ENCODE results near the gene OR52E4. TPM values are rescaled to one million over a fixed set of nuclear protein-coding genes. Genes with fewer than 3 reads are reported as not detected.

OR52E4 gene
- total RNA-seq, 1 donor from 2014 or later: not detected

DNA sequence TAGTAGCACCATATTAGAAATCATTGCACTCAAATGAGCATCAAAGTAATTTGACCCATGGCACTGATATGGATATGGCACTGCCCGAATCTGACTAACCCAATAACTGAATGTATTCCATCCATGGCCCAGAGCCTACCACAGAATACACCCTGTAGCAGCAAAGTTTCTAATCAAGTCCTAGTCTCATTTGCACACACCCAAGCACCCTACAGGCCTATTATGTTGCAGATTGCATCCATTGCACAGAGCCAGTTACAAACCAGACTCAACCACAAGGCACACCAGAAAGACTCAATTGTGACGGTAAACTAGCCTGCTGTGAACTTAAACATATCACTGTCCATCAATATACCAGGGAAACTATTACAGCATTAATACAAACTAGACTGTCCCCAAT lies 19.1 kb downstream of the OR52E4 start:
- DNase-seq: no peak
- Histone ChIP-seq H3K27ac (no peak overlapping the region), H3K4me1 (no peaks in the 10 kb centered on the region), H3K36me3 (no peaks in the 10 kb centered on the region), H3K4me3 (no peak overlapping the region), H3K9me3 (no peaks in the 10 kb centered on the region), H3K27me3 (ENCODE audit: low read depth) (no peaks in the 10 kb centered on the region)
- no peak for ATAC-seq
- intact Hi-C loops (cut with DNase I): no loop called here
- TF ChIP-seq, protein P1, sequence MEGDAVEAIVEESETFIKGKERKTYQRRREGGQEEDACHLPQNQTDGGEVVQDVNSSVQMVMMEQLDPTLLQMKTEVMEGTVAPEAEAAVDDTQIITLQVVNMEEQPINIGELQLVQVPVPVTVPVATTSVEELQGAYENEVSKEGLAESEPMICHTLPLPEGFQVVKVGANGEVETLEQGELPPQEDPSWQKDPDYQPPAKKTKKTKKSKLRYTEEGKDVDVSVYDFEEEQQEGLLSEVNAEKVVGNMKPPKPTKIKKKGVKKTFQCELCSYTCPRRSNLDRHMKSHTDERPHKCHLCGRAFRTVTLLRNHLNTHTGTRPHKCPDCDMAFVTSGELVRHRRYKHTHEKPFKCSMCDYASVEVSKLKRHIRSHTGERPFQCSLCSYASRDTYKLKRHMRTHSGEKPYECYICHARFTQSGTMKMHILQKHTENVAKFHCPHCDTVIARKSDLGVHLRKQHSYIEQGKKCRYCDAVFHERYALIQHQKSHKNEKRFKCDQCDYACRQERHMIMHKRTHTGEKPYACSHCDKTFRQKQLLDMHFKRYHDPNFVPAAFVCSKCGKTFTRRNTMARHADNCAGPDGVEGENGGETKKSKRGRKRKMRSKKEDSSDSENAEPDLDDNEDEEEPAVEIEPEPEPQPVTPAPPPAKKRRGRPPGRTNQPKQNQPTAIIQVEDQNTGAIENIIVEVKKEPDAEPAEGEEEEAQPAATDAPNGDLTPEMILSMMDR (IDR thresholded peaks at IDR 0.05): no peak

DNA sequence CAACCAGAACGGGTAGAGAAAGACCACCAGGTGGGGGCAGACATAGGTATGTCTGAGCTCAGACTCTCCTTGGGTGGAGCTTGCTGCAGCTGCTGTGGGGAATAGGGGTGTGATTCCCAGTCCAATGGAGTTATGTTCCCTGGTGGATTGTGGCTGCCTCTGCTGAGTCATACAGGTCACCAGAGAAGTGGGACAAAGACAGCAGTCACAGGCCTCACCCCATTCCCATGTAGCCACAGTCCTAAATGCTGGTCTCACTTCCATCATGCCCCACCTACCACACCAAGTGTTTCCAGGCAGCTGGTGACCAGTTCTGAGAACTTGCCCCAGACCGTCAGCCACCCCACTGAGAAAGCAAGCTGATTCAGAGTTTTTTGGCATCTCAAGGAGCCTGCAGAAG lies 30.1 kb downstream of the OR52E4 start:
- H3K4me3 ChIP-seq: no peak overlapping the region
- no peaks in the 10 kb centered on the region for H3K36me3 ChIP-seq
- no peaks in the 10 kb centered on the region for H3K9me3 ChIP-seq
- no peaks in the 10 kb centered on the region for H3K4me1 ChIP-seq
- TF ChIP-seq, protein P1 (IDR thresholded peaks at IDR 0.05): no peak
- no peaks in the 10 kb centered on the region for H3K27me3 ChIP-seq (ENCODE audit: low read depth)
- intact Hi-C loops (cut with DNase I): no loop called here
- ATAC-seq: no peak
- no peak for DNase-seq
- no peak overlapping the region for H3K27ac ChIP-seq

DNA sequence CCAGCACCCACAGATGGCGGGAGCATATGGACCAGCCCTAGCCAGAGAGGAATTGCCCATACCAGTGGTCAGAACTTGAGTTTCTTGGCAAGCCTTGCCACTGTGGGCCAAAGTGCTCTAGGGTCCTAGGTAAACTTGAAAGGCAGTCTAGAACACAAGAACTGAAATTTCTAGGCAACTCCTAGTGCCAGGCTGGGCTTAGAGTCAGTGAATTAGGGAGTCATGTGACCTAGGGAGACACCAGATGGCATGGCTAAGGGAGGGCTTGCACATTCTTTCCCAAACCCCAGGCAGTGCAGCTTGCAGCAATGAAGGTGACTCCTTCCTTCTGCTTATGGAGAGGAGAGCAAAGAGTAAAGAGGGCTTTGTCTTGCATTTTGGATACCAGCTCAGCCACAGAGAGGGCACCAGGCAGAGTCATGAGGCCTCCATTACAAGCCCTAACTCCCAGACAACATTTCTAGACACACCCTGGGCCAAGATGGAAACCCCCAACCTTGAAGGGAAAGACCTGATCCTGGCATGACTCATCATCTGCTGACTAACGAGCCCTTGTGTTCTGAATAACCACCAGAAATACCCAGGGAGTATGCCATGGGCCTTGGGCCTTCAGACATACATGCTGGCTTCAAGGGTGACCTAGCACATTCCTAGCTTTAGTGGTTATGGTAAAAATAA lies 42.5 kb downstream of the OR52E4 start:
- Histone ChIP-seq H3K4me3 (no peak overlapping the region), H3K27me3 (ENCODE audit: low read depth) (no peaks in the 10 kb centered on the region), H3K36me3 (no peaks in the 10 kb centered on the region), H3K27ac (no peak overlapping the region), H3K4me1 (no peaks in the 10 kb centered on the region), H3K9me3 (no peaks in the 10 kb centered on the region)
- TF ChIP-seq, protein P1 (IDR thresholded peaks at IDR 0.05): no peak
- ATAC-seq (no peak), DNase-seq (no peak)
- intact Hi-C loops (cut with DNase I): no loop called here

DNA sequence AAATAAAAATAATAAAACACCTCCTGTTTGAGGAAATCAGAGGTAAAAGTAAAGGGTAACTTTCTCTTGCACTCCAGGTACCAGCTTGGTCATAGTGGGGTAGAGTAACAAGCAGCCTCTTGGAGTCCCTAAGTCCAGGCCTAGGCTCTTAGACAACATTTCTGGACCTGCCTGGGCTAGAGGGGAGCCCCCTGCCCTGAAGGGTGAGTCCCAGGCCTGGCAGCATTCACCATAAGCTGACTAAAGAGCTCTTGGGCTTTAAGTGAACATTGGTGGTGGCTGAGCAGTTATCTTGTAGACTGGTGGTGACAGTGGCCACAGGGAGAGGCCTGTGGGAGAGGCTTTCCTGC lies 43.0 kb downstream of the OR52E4 start:
- no peak overlapping the region for H3K4me3 ChIP-seq
- DNase-seq: no peak
- H3K36me3 ChIP-seq: no peaks in the 10 kb centered on the region
- no peak overlapping the region for H3K27ac ChIP-seq
- H3K9me3 ChIP-seq: no peaks in the 10 kb centered on the region
- no peak for ATAC-seq
- TF ChIP-seq, protein P1 (IDR thresholded peaks at IDR 0.05): no peak
- intact Hi-C loops (cut with DNase I): no loop called here
- no peaks in the 10 kb centered on the region for H3K4me1 ChIP-seq
- H3K27me3 ChIP-seq (ENCODE audit: low read depth): no peaks in the 10 kb centered on the region

DNA sequence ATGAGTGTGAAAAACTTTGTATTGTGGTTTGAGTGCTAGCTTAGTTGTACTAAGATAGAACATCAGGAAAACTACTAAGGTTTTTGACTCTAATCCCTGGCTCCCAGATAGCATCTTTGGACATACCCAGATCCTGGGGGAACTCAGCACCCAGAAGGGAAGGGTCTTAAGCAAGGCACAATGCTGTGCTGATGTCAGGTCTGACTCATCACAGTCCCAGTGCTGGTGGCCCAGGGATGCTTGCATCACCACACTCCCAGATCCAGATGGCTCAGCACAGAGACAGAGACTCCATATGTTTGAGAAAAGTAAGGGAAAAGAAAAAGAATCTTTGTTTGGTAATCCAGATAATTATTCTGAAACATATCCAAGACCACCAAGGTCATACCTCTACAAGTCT lies 43.4 kb downstream of the OR52E4 start:
- Histone ChIP-seq H3K27ac (no peak overlapping the region), H3K27me3 (ENCODE audit: low read depth) (no peaks in the 10 kb centered on the region), H3K36me3 (no peaks in the 10 kb centered on the region), H3K4me1 (no peaks in the 10 kb centered on the region), H3K9me3 (no peaks in the 10 kb centered on the region), H3K4me3 (no peak overlapping the region)
- intact Hi-C loops (cut with DNase I): no loop called here
- no peak for ATAC-seq
- TF ChIP-seq, protein P1 (IDR thresholded peaks at IDR 0.05): no peak
- no peak for DNase-seq
